GM19193 (cell line): ENCODE data around the gene CCDC197.

Experiments used
- POLR2A ChIP-seq: IDR thresholded peaks from 4 replicates; pipeline ENCODE4 v1.6.1; 2011; ENCODE audit not compliant: insufficient read depth, insufficient read length; ENCODE audit errors: extremely low read depth

Gene CCDC197

GRCh38 chr14:94041551-94042346 lies 44.6 kb downstream of the CCDC197 start:
- TF ChIP-seq POLR2A = no peak

GRCh38 chr14:94042433-94043091 lies 45.5 kb downstream of the CCDC197 start:
- TF ChIP-seq POLR2A = no peak

DNA sequence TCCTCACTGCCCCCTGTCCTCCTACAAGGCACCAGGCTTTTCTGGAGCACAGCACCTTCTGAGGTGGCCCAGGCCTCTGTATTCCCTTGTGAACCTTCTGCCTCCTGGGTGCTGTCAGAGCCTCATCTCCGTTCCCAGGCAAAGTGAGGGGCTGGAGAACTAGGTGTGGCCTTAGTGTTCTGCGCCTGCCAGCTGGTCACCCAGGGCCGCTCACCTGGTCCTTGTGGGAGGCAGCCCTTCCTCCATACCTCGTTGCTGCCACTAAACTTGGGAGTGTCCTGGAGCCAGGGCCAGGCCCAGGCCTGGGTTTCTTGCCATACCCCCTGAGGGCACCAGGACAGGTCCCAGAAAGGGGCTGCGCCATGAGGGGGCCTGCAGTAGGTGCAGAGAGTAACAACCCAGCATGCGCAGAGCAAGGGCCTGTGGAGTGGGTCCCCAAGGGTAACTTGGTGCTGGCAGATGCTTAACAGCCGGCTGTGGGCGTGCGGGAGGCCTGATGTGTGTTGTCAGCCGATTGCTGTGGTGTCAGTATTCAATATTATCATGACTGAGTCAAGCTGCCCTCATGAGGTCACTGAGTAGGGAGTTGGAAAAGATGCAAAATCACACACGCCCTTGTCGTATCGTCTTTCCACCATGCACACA lies 46.1 kb downstream of the CCDC197 start:
- no peak for TF ChIP-seq POLR2A

DNA sequence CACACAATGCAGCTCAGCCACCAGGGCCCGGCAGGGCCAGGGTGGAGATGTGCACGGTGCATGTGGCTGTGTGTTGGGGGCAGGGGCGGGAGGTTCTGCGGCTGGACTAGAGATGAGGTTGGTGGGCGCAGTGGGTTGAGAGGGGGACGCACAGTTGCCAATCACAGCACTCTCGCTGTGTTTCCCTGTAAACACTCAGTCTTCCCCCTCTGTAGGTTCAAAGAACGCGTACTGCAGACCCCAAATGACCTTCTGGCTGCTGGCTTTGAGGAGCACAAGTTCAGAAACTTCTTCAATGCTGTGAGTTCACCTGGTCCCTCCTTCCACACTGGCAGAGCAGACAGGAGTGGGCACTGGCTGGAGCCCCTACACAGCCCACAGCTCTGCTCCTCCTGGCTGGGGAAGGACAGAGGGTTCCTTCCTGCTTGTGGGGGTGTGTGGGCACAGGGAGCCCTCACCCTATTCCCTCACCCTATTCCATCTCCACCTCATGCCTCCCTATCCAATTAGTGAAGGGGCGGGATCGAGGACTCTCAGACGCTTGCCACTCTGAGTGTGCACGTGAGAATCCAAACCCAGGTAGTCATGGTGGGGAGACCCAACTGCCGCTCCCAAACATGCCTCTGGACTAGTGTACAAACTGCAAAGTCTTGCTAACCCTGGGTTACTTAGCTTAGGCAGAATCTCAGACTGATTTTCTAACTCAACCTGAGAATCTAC lies 46.8 kb downstream of the CCDC197 start:
- no peak for TF ChIP-seq POLR2A

DNA sequence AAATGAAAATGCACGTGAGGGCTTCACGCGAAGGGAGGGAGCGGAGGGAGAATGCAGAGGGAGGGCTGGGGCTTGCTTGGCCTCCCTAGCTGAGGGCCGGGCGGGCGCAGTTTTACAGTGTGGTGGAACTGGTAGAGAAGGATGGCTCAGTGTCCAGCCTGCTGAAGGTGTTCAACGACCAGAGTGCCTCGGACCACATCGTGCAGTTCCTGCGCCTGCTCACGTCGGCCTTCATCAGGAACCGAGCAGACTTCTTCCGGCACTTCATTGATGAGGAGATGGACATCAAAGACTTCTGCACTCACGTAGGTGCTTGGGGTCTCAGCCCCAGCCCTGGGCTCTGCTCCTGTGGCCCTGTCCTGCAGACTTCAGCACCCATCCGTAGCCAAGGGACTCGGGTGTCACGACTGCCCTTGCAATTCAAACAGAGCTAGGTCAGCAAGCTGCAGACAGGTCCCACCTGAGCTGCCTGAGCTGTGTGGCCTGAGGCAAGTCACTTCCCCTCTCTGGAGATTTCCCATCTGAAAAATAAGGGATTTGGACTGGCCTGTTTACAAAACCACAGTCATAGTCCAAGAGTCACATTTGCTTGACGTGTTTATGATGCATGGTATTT lies 47.5 kb downstream of the CCDC197 start:
- no peak for TF ChIP-seq POLR2A

DNA sequence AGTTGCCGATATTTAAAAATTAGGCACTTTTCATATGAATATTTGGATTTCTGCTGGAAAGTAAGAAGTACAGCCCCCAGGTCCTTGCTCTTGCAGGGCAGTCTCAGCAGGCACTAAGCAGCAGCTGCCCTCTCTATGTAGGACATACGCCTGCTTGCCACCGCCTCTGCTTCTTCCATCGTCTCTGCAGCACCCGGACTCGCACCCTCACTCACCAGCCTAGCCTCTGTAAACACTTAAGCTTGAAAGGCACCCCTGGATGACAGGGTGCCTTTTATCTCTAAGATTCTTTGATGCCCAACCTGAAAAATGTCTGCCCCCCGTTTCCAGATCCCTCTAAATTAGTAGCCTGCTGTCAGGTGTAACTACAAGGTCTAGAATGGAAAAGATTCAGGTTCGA lies 48.0 kb downstream of the CCDC197 start:
- no peak for TF ChIP-seq POLR2A

GRCh38 chr14:94045563-94046345 lies 48.7 kb downstream of the CCDC197 start:
- no peak for TF ChIP-seq POLR2A

DNA sequence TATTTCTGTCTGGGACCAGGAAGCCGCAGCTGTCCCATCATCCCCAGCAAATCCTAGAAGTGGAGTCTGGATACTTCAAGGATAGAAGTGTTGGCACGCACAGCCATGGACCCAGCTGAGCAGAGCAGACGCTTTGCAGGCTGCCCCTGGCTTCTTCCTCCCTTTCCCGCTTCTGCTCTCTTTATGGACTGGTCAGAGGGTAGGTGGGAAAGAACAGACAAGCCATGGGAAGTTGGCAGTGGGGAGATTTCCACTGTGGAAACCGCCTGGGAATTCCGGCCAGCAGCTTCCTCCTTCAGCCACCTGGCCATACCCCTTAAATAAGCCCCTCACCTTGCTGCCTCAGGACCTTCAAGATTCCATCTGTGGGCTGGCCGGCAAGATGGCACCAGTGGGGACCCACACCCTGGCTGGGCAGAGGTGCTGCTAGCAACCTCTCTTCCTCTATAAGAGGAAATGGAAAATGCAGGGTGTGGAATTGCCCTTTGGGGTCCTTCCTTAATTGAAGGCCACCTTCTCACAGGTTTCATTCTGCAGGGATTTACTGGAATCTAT lies 49.7 kb downstream of the CCDC197 start:
- no peak for TF ChIP-seq POLR2A

- TF ChIP-seq POLR2A = no peak
Observed at GRCh38 chr14:94047581-94047980, 50.5 kb downstream of the CCDC197 start.

GRCh38 chr14:94048691-94049624 lies 51.9 kb downstream of the CCDC197 start:
- TF ChIP-seq POLR2A = no peak

DNA sequence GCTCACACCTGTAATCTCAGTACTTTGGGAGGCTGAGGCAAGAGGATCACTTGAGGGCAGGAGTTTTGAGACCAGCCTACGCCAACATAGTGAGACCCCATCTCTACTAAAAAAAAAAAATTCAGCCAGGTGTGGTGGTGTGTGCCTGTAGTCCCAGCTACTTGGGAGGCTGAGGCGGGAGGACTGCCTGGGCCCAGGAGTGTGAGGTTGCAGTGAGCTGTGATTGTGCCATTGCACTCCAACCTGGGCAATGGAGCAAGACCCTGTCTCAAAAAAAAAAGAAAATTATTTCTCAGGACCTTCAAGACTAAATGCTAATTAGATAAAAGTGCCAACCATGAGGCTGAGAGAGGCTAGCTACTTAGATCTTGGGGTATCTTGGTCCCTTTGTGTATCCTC lies 52.5 kb downstream of the CCDC197 start:
- TF ChIP-seq POLR2A = no peak

DNA sequence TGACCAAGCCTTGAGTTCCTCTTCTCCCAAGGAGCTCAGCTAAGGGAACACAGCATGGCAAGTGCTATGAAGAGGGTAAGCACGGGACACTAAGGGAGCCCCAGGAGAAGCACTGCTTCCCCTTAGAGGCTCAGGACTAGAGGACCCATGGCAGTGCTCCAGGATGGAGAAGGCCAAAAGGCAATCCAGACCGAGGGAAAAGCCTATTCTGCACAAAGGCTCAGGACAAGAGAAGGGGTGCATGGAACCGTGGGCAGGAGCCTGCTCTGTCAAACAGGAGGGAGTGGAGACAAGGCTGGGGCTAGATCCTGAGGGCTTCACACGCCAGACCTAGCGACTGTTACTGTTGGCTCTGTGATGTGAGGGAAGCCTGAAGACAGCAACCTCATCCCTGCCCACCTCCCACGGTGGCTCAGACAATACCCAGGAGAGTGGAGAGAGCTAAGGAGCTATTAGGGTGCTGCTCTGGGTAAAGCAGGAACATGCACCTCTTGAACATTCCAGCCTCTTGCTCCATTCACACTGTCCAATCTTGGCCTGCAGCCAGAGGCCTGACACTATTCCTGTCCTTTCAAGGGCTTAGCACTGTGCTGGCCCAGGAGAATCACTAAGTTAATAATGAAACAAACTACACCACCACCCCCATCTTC lies 53.3 kb downstream of the CCDC197 start:
- TF ChIP-seq POLR2A = no peak
